K562 (cell line): ENCODE data around the gene MEF2C. TPM values are rescaled to one million over a fixed set of nuclear protein-coding genes. Genes with fewer than 3 reads are reported as not detected.

Experiments used
- ATAC-seq: fragments of 200-7000 bp; cut with Tn5 transposase; 3 replicates; pipeline ENCODE4 v1.9.1; 2020; ENCODE audit warnings: moderate library complexity
- BruUV-seq: library from RNA; stranded (reverse); fragments of 400-500 nt; replicated peaks from 2 replicates; lab custom pipeline; 2021; lab: Mats Ljungman, UMichigan
- CTCF ChIA-PET: fragments of 300-600 bp; formaldehyde crosslinking; extraction: SDS; loops from one replicate; lab custom pipeline; 2021; ENCODE audit warnings: low intra/inter-chr PET ratio; lab: Yijun Ruan, JAX
- POLR2A ChIA-PET: fragments of 300-600, 350-650 bp; sonication (Branson Sonifier 250); formaldehyde crosslinking; extraction: SDS; loops from one replicate; lab custom pipeline; 2021; ENCODE audit warnings: antibody characterized with exemption, inconsistent platforms; lab: Yijun Ruan, JAX
- DNase-seq, 4 experiments: peaks; one replicate each; pipeline versions ENCODE4 v3.0.0 to v3.0.0-alpha.2; 2011 to 2018; ENCODE audit warnings: low spot score in 3 of 4, mixed read lengths in 3 of 4; ENCODE audit errors: extremely low read depth in 1 of 4
- FAIRE-seq: peaks from 2 replicates; lab custom pipeline; 2011; peaks lifted over from hg19 to GRCh38; lab: Jason Lieb, UNC
- H2AFZ ChIP-seq: 2 replicates; pipeline ENCODE4 v1.6.0; 2011; ENCODE audit warnings: low read depth, low read length, control low read depth, inconsistent platforms
- H3K27ac ChIP-seq: fragments of 200-600 bp; 3 replicates; pipeline ENCODE4 v1.8.0; 2011; ENCODE audit warnings: low read depth, mild to moderate bottlenecking, control low read depth, inconsistent platforms, low read length, moderate library complexity, mixed read lengths; ENCODE audit errors: extremely low read depth
- H3K27me3 ChIP-seq, 2 experiments: fragments of 300-600 bp in 1 of 2; 2 replicates in 1 of 2; 3 replicates in 1 of 2; pipeline versions ENCODE4 v1.6.0 to v1.8.0; 2011; ENCODE audit warnings: inconsistent platforms in 2 of 2, low read length in 2 of 2, mild to moderate bottlenecking in 1 of 2, mixed read lengths in 1 of 2, moderate library complexity in 1 of 2; ENCODE audit not compliant: control insufficient read depth in 2 of 2, insufficient read depth in 2 of 2
- H3K36me3 ChIP-seq: fragments of 300-600 bp; 3 replicates; pipeline ENCODE4 v1.8.0; 2011; ENCODE audit warnings: mild to moderate bottlenecking, low read length, inconsistent platforms; ENCODE audit not compliant: control insufficient read depth, insufficient read depth
- H3K4me1 ChIP-seq, 2 experiments: fragments of 200-600 bp in 1 of 2; replicated peaks in 1 of 2; 2 replicates in 1 of 2; 3 replicates in 1 of 2; pipeline versions ENCODE4 v1.5.1 to v1.8.0; 2011; ENCODE audit warnings: inconsistent platforms in 2 of 2, low read length in 2 of 2, mild to moderate bottlenecking in 1 of 2, mixed read lengths in 1 of 2, moderate library complexity in 1 of 2; ENCODE audit not compliant: control insufficient read depth in 2 of 2, insufficient read depth in 2 of 2
- H3K4me2 ChIP-seq: 2 replicates; pipeline ENCODE4 v1.6.1; 2011; ENCODE audit warnings: low read length, control low read depth, inconsistent platforms, mixed read lengths; ENCODE audit not compliant: insufficient read depth
- H3K4me3 ChIP-seq: fragments of 200-600 bp; sonication (generic), shearing (Covaris generic); 2 replicates; pipeline ENCODE4 v1.5.1; 2016; ENCODE audit warnings: control low read depth, inconsistent platforms
- H3K79me2 ChIP-seq: fragments of 200-600 bp; 3 replicates; pipeline ENCODE4 v1.8.0; 2011; ENCODE audit warnings: low read length, inconsistent platforms; ENCODE audit not compliant: control insufficient read depth, insufficient read depth
- H3K9ac ChIP-seq, 2 experiments: 2 replicates each; pipeline versions ENCODE4 v1.6.0 to v1.6.1; 2011; ENCODE audit warnings: low read depth in 2 of 2, low read length in 2 of 2, control low read depth in 1 of 2, inconsistent platforms in 1 of 2, mild to moderate bottlenecking in 1 of 2, mixed read lengths in 1 of 2; ENCODE audit not compliant: insufficient read depth in 1 of 2
- H3K9me1 ChIP-seq: one replicate; pipeline ENCODE4 v1.6.0; 2011; ENCODE audit warnings: inconsistent platforms, mild to moderate bottlenecking, low read length, moderate library complexity; ENCODE audit not compliant: control insufficient read depth, insufficient read depth
- H3K9me3 ChIP-seq: replicated peaks from 2 replicates; pipeline ENCODE4 v1.5.1; 2011; ENCODE audit warnings: low read depth, low read length, inconsistent platforms; ENCODE audit not compliant: control insufficient read depth, insufficient read depth
- H4K20me1 ChIP-seq: replicated peaks from 2 replicates; pipeline ENCODE4 v1.6.1; 2011; ENCODE audit warnings: low read length, inconsistent platforms, mixed read lengths; ENCODE audit not compliant: control insufficient read depth, insufficient read depth
- BHLHE40 ChIP-seq: IDR thresholded peaks from 2 replicates; pipeline ENCODE4 v1.6.1; 2011; ENCODE audit warnings: low read length, improper control_type of control experiment
- E2F3 ChIP-seq: fragments of 250-450 bp; sonication (Bioruptor Pico); IDR thresholded peaks from 2 replicates; pipeline ENCODE4 v1.4.0; 2020; ENCODE audit warnings: mild to moderate bottlenecking
- FOSL1 ChIP-seq: fragments of 200-800 bp; sonication (Bioruptor generic); conservative IDR thresholded peaks from 2 replicates; pipeline ENCODE4 v1.6.1; 2016; ENCODE audit warnings: missing genetic modification characterization, missing compliant biosample characterization
- GTF2F1 ChIP-seq: IDR thresholded peaks from 2 replicates; pipeline ENCODE4 v1.6.1; 2011; ENCODE audit warnings: low read depth, low read length, improper control_type of control experiment
- NBN ChIP-seq: fragments of 450-650 bp; IDR thresholded peaks from 2 replicates; pipeline ENCODE4 v1.6.1; 2016; ENCODE audit warnings: low read depth, mild to moderate bottlenecking
- NFRKB ChIP-seq: fragments of 450-650 bp; IDR thresholded peaks from 2 replicates; pipeline ENCODE4 v1.6.1; 2016; ENCODE audit warnings: low read depth
- NRF1 ChIP-seq, 2 experiments: fragments of 450-650 bp; IDR thresholded peaks in 1 of 2; conservative IDR thresholded peaks in 1 of 2; 2 replicates each; pipeline ENCODE4 v1.6.1; 2014; ENCODE audit warnings: mild to moderate bottlenecking in 2 of 2
- RBBP5 ChIP-seq: fragments of 200-600 bp; sonication (generic); IDR thresholded peaks from 2 replicates; pipeline ENCODE4 v1.6.1; 2012; ENCODE audit warnings: borderline replicate concordance, mild to moderate bottlenecking, low read length, control low read depth, inconsistent platforms; ENCODE audit not compliant: insufficient read depth, poor library complexity, severe bottlenecking
- RBFOX2 ChIP-seq: fragments of 200-400 bp; formaldehyde crosslinking; IDR thresholded peaks from 2 replicates; pipeline ENCODE4 v1.6.1; 2017; ENCODE audit warnings: low read depth, mild to moderate bottlenecking, low read length, moderate library complexity
- SP1 ChIP-seq: sonication (generic); formaldehyde crosslinking; IDR thresholded peaks from 2 replicates; pipeline ENCODE4 v1.8.1; 2022; ENCODE audit warnings: mild to moderate bottlenecking, missing genetic modification reagents
- STAT5A ChIP-seq: IDR thresholded peaks from 2 replicates; pipeline ENCODE4 v1.6.1; 2012; ENCODE audit warnings: low read length, inconsistent platforms, borderline replicate concordance
- ZFP30 ChIP-seq: fragments of 250-450 bp; sonication (Bioruptor Pico); IDR thresholded peaks from 2 replicates; pipeline ENCODE4 v1.8.0; 2022; ENCODE audit warnings: moderate library complexity, mild to moderate bottlenecking, inconsistent platforms, borderline replicate concordance
- WGBS: fragments of 100-300 bp; shearing (Covaris generic); methylation state at CpG from one replicate; pipeline ENCODE4 v1.1.6; 2016; ENCODE audit warnings: low coverage, mixed read lengths; ENCODE audit not compliant: insufficient coverage; ENCODE audit errors: missing lambda C conversion rate; 5-methylcytosine and 5-hydroxymethylcytosine counted together
- in situ Hi-C: fragments of 300-500 bp; cut with MboI; formaldehyde crosslinking; loops from 4 replicates; pipeline ENCODE4 v1.15.0; 2018; ENCODE audit warnings: inconsistent platforms, mixed read lengths
- intact Hi-C: fragments of 100-400 bp; cut with micrococcal nuclease; formaldehyde crosslinking; loops from 2 replicates; pipeline ENCODE4 v1.14.2; 2022
- polyA plus RNA-seq, 8 experiments: library from polyadenylated mRNA; depleted of rRNA in 4 of 8; stranded (reverse) in 5 of 8; unstranded in 3 of 8; fragments of >200 nt; fragmentation: Nextera tagmentation in 2 of 8; fragmentation: Illumina TruSeq in 1 of 8; extraction: Ambion mirVana in 2 of 8; extraction: Trizol in 1 of 8; gene quantifications; 2 replicates each; pipeline versions ENCODE4 v1.2.1 to v1.2.3, GENCODE V29; 2011 to 2014; ENCODE audit warnings: inconsistent platforms in 1 of 8, missing spikeins in 1 of 8
- total RNA-seq, 7 experiments: library from RNA; depleted of rRNA in 6 of 7; stranded (reverse); fragments of >200 nt in 6 of 7; fragmentation: Illumina TruSeq in 2 of 7; extraction: Trizol in 2 of 7; gene quantifications; 2 replicates each; pipeline versions ENCODE4 v1.2.1 to v1.2.3, GENCODE V29; 2011 to 2021; ENCODE audit warnings: low replicate concordance in 1 of 7
- TF ChIP-seq, protein P1 (sequence below): sonication (generic); formaldehyde crosslinking; IDR thresholded peaks from 2 replicates; pipeline ENCODE4 v1.8.1; 2023; ENCODE audit warnings: mild to moderate bottlenecking, missing genetic modification reagents
- TF ChIP-seq, protein P2 (sequence below): sonication (generic); IDR thresholded peaks from 2 replicates; pipeline ENCODE4 v1.6.1; 2016

MEF2C gene
- total and polyA plus RNA-seq, 9 of the 15 experiments (the other 6 are each of a cell fraction or from before 2014, with no cell fraction given): 25.1 to 67.8 (median 58.3) TPM

DNA sequence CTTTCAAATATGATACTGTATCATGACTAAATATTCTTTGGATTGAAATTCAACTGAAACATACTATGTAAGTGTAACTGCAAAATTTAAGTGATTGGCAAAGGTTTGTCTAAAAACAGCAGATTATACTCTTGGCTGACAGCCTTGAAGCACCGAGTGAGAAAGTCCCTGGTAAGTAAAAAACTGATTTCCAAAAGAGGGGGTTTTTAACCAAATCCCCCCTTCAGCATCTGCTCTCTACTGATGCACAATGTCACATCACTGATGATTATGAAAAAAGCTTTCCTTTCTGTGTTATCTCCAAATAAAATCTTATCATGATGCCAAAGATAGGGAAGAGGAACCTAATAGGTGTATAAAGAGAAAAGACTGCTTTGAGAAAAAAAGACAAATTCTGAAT, 141.0 kb downstream of the MEF2C start (continued):
- TF ChIP-seq SP1 (CRISPR knock-in tag) (no peak), E2F3 (no peak), RBFOX2 (no peak), BHLHE40 (no peak), NRF1 (conservative IDR thresholded peaks at IDR 0.05 in 1 of 2, IDR thresholded peaks at IDR 0.05 in 1 of 2) (no peak), ZFP30 (no peak), RBBP5 (no peak)
- TF ChIP-seq, protein P1, sequence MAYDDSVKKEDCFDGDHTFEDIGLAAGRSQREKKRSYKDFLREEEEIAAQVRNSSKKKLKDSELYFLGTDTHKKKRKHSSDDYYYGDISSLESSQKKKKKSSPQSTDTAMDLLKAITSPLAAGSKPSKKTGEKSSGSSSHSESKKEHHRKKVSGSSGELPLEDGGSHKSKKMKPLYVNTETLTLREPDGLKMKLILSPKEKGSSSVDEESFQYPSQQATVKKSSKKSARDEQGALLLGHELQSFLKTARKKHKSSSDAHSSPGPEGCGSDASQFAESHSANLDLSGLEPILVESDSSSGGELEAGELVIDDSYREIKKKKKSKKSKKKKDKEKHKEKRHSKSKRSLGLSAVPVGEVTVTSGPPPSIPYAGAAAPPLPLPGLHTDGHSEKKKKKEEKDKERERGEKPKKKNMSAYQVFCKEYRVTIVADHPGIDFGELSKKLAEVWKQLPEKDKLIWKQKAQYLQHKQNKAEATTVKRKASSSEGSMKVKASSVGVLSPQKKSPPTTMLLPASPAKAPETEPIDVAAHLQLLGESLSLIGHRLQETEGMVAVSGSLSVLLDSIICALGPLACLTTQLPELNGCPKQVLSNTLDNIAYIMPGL: no peak

DNA sequence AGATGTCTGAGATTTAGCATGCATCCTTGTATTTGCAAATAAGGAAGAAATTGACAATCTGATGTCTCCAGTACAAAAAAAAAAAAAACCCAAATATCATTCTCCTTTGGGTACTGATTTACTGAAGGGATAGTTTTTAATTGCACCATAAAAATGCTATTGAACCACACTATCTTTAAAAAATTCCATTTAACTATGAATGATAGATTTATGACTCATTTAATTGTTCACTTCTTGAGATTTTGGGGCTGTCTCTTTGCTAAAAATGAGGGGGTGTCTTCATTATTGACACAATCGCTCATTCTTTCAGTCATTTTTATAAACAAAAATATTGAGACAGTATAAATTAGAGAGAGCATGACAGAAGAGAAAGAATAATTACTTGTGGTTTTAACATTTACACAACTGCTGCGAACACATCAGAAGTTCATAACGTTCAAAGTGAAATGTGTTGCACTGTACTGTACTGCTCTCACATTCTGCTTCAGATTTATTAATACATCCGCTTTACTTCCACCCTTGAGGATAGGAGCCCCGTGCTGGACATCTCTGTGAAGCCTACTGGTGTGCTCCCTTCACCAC, 142.3 kb downstream of the MEF2C start:
- Histone ChIP-seq H2AFZ (no peak overlapping the region), H3K9ac (no peak overlapping the region), H3K36me3 (peaks cover 17% of the 10 kb centered on the region; the same call in 2 of the 3 replicates), H3K4me1 (peaks cover 0 to 10% of the 10 kb centered on the region in 2 experiments; a peak in 2 of 5 replicates), H3K9me1 (no peaks in the 10 kb centered on the region), H3K9me3 (no peaks in the 10 kb centered on the region), H3K4me3 (no peak overlapping the region), H3K27ac (no peak overlapping the region), H4K20me1 (no peaks in the 10 kb centered on the region), H3K79me2 (no peaks in the 10 kb centered on the region), H3K4me2 (no peak overlapping the region), H3K27me3 (no peaks in the 10 kb centered on the region)
- ChIA-PET CTCF (no interaction called here), POLR2A (no interaction called here)
- FAIRE-seq (peak; percentile 65), ATAC-seq (no peak), DNase-seq (no peak)
- intact Hi-C loops: no loop called here
- in situ Hi-C loops: no loop called here
- 61% methylated on average over 5 of the region's 5 CpGs for WGBS
- TF ChIP-seq NFRKB (no peak), NBN (no peak), STAT5A (no peak), GTF2F1 (no peak), FOSL1 (tag) (no peak)
- TF ChIP-seq, protein P2, sequence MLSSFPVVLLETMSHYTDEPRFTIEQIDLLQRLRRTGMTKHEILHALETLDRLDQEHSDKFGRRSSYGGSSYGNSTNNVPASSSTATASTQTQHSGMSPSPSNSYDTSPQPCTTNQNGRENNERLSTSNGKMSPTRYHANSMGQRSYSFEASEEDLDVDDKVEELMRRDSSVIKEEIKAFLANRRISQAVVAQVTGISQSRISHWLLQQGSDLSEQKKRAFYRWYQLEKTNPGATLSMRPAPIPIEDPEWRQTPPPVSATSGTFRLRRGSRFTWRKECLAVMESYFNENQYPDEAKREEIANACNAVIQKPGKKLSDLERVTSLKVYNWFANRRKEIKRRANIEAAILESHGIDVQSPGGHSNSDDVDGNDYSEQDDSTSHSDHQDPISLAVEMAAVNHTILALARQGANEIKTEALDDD: no peak
- no TSS peak for BruUV-seq
